ENCODE measurements around the gene PCDHGC3.

Gene PCDHGC3

DNA sequence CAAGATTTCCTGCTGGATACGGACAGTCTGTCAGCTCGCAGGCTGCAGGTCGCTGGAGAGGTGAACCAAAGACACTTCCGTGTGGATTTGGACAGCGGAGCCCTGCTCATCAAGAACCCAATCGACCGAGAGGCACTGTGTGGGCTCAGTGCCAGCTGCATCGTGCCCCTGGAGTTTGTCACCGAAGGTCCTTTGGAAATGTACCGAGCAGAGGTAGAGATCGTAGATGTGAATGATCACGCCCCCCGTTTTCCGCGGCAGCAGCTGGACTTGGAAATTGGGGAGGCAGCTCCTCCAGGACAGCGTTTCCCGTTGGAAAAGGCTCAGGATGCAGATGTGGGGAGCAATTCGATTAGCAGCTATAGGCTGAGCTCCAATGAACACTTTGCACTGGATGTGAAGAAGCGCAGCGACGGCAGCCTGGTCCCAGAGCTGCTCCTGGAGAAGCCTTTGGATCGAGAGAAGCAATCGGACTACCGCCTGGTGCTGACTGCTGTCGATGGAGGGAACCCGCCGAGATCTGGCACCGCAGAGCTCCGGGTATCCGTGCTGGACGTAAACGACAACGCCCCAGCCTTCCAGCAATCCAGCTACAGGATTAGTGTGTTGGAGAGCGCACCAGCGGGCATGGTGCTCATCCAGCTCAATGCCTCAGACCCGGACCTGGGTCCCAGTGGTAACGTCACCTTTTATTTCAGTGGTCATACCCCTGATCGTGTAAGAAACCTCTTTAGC lies 9.7 kb downstream of the PCDHGC3 start:
- DNase-seq, result no peak

DNA sequence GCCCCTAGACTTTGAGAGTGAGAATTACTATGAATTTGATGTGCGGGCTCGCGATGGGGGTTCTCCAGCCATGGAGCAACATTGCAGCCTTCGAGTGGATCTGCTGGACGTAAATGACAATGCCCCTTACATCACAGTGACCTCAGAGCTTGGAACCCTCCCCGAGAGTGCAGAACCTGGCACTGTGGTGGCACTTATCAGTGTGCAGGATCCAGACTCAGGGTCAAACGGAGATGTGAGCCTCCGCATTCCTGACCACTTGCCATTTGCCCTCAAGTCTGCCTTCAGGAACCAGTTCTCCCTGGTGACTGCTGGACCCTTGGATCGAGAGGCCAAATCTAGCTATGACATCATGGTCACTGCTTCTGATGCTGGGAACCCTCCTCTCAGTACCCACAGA lies 10.3 kb downstream of the PCDHGC3 start:
- DNase-seq, result no peak

DNA sequence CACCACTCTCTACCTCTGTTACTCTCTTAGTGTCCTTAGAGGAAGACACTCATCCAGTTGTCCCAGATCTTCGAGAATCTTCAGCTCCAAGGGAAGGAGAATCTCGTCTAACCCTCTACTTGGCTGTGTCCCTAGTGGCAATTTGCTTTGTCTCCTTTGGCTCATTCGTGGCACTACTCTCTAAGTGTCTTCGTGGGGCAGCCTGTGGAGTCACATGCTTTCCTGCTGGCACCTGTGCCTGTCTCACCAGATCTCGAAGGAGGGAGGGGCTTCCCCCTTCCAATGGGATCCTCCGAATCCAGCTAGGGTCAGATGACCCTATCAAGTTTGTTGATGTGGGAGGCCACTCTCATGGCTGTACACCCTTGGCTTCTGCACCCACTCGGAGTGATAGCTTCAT lies 11.4 kb downstream of the PCDHGC3 start:
- DNase-seq, result no peak

DNA sequence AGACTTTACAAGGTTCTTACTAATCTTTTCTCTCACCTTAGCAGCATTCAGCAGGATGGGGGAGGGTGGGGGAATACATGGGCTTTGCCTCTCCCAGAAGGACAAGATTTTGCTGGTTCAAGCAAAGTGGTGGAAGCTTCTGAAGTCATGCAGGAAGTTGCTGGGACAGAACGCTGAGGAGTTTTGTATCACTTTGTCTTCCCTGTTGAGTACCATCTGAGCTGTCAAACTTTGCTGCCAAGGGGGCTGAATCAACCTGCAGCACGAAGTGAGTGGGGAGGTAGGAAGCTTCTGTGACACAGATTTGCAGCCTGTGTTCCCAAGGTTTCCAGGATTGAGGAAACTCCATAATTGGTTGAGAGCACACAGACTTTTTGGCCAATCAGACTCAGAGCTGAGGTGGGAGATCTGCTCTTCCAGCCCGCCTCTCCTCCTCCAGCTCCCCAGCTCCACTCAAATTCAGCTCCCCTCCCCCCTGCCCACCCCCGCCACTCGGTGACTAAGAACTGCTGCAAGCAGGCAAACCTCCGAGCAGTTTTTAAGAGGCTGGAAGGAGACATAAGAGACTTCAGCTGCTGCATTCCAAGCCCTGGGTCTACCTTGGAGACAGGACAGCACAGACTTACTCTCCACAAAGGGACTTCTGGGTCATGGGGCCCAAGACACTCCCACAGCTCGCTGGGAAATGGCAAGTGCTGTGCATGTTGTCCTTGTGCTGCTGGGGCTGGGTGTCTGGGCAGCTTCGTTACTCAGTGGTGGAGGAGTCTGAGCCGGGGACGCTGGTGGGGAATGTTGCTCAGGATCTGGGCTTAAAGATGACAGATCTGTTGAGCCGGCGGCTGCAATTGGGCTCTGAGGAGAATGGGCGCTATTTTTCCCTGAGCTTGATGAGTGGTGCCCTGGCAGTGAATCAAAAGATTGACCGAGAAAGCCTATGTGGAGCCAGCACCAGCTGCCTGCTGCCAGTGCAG lies 13.1 kb downstream of the PCDHGC3 start, which contains the start of gene PCDHGC5:
Gene PCDHGC5 (plus strand): TSS at position 491 of the 971 bp plus-strand sequence. CDS start 160 bp downstream, at position 651.
- DNase-seq, result no peak

DNA sequence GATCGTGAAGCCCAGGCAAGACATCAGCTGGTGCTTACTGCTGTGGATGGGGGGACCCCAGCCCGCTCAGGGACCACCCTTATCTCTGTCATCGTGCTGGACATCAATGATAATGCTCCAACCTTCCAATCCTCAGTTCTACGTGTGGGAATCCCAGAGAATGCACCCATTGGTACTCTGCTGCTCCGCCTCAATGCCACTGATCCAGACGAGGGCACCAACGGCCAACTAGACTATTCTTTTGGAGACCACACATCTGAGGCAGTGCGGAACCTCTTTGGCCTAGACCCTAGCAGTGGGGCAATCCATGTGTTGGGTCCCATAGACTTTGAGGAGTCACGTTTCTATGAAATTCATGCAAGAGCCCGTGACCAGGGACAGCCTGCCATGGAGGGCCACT lies 14.1 kb downstream of the PCDHGC3 start:
- no peak for DNase-seq

DNA sequence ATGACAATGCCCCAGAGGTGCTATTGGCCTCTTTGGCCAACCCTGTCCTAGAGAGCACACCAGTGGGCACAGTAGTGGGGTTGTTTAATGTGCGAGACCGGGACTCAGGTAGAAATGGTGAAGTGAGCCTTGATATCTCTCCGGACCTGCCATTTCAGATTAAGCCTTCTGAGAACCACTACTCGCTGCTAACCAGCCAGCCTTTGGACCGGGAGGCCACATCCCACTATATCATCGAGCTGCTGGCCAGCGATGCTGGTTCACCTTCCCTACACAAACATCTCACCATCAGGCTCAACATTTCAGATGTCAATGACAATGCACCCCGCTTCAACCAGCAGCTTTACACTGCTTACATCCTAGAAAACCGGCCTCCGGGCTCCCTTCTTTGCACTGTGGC lies 14.5 kb downstream of the PCDHGC3 start:
- DNase-seq, result no peak

DNA sequence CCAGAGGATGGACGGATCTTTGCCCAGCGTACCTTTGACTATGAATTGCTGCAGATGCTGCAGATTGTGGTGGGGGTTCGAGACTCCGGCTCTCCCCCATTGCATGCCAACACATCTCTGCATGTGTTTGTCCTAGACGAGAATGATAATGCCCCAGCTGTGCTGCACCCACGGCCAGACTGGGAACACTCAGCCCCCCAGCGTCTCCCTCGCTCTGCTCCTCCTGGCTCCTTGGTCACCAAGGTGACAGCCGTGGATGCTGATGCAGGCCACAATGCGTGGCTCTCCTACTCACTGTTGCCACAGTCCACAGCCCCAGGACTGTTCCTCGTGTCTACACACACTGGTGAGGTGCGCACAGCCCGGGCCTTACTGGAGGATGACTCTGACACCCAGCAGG lies 15.0 kb downstream of the PCDHGC3 start:
- DNase-seq, result no peak

DNA sequence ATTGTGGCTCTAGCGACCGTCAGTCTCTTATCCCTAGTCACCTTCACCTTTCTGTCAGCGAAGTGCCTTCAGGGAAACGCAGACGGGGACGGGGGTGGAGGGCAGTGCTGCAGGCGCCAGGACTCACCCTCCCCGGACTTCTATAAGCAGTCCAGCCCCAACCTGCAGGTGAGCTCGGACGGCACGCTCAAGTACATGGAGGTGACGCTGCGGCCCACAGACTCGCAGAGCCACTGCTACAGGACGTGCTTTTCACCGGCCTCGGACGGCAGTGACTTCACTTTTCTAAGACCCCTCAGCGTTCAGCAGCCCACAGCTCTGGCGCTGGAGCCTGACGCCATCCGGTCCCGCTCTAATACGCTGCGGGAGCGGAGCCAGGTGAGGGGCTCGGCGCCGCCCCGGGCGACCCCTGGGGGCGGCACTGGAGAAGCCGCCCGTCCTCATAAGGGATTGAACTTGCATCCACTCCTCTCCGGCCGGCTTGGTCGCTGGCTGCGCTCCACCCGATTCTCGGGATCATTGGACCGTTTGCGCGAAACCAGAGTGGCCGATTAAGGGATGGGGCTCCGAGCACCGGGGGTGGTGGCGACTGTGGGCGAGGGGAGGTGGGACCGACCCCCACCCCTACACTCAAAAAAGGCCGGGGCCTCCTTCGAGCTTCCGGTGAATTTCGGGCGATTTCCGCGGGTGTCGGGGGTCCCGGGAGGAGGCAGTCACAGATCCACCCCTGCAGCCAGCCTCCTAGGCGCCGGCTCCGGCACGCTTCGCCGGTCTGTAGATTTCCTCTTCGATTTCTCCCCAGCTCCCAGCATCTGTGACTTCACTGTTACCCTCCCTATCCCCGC lies 15.8 kb downstream of the PCDHGC3 start:
- DNase-seq, result no peak

DNA sequence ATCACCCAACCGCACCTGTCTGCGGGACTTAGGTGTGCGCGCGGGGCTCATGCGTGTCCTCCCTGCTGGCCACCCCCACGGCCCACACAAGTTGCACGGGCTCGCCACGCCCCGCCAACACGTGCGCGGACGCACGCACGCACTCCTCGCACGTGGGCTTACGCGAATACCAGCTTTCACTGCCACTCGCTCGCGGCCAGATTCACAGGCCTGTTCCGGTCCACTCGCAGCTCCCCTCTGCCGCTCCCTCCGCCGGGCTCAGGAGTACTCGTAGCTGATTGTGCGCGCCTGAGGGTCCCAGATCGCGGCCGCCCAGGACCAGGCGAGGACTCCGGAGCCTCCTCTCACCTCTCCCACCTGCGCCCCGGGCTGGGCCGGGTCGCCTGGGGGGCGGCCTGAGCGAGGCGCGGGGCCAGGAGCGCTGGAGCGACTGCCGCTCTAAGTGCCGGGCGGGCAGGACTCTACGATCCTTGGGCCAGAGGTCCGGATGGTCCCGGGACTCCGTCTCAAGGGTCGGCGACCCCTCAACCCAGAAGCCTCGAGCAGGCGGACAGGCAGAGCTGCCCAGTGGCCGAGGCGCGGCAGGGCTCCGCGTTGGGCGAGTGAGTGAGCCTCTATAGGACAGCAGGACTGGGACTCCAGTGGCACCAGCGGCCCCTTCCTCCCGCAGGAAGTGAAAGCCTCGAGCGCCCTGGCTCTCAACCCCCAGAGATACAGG lies 16.6 kb downstream of the PCDHGC3 start:
- DNase-seq, result no peak

DNA sequence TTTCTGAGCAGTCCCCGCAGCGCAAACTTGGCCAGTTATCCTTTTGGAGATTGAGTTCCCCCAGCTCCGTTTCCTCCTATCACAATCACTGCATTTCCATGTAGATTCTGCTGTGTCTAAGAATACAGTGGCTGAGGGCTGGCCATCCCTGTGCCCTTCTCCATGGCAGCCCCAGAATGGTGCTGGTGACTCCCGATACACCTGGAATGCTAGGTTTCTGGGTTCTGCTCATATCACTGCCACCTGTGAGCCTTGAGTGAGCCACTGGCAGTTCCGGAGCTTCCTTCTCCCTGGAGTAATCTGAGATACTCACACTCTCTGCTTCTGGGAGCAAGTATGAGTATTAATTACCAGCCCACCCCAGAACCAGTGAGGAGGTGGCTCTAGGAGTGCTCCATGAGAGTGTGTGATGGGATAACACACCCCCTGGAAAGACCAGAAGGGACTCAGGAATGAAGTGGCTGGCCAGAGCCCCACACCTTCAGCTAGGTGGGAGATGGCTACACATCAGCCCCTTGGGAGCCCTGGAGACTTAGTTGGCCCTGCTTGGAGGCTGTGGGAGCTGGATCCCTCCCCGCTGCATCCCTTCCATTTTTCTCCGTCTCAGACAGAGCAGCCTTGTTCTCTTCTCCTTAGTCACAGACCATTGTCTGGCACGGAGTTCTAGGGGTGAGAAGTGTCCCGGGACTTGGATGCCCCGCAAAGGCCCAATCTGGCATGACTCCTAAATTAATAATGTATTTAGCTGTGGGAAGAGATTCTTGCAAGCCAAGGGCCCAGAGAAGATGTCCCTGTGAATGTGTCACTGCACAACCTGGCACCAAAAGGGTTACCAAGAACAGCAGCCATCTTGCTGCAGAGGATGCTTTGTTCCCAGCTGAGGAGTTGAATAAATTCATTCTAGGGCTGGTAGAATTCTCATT lies 18.0 kb downstream of the PCDHGC3 start:
- DNase-seq, result no peak

DNA sequence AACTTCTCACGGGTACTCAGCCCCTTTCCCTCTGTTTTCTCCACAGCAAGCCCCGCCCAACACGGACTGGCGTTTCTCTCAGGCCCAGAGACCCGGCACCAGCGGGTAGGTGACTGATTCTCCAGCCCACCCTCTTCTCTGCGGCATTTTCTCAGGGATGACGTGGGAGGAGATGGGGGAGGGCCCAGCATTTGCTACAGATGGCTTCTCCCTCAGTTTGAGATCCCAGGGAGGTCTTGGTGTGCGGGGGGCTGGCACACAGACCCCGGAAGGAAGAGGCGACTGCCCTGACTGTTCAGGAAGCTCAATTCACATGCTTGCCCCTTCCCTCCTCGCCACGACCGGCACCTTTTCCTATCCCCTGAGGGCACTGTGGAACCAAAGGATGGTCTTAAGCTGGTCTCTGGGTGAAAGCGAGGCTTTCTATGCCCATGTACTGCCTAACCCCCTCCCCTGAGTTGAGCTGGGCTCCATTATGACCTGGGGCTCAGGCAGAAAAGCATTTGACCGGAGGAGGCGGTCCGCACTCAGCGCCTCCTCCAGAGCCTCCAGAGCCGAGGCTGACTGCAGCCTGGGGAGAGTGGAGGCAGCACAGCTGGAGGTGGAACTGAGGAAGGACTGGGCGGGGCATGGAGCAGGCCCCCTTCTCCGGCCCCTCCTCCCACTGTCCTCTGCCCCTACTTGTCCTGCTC lies 19.1 kb downstream of the PCDHGC3 start:
- DNase-seq, result no peak

DNA sequence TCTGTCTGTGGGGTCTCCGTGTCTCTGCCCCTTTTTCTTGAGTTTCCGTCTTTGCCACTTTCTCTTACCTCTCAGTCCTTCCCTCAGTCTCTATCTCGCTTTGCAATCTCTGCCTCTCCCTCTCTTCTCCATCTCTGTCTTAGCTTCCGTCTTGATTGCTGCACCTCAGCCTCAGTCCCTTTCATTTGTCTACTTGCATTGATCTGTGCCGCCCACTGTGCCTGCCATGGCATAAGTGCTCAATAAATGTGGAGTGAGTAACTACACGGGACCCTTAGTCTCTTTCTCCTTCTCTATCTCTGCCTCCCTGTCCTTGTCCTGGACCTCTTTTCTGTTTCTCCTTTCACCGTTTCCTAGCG lies 19.7 kb downstream of the PCDHGC3 start:
- DNase-seq, result no peak

DNA sequence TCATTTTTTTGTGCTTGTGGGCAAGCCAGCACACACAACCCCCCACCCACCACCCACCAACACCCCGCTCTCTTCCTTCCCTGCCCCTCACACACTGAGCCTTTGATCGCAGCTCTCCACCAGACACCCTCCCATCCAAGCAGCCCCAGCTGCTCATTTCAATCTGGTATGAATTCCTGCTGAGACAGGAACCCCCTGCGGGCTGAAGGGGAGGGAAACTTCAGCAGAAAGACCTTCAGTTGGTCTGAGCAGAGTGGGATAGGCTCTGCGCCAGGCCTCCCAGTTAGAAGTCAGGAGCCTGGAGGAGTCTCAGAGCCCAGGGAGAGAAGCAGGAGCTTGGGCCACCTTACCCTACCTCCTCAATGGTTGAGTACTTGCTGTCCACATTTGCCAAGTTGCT lies 20.3 kb downstream of the PCDHGC3 start:
- no peak for DNase-seq

DNA sequence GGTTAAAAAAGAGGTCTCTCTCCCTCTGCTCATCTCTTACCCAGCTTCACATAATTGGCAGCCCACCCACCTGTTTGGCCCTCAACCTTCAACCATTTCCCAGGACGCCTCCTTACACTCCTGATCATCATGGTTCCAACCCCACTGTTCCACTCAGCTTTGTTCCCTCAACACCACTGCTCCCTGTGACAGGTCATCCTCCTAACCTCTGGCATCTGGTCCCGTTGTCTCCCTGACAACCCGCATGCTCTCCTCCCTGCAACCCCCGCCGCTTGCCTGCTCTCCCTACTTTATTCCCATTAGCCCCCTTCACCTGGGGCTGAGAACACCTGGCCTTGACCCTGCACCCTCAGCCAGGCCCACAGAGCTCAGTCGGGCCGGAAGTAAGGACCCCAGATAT lies 26.0 kb downstream of the PCDHGC3 start:
- no peak for DNase-seq

DNA sequence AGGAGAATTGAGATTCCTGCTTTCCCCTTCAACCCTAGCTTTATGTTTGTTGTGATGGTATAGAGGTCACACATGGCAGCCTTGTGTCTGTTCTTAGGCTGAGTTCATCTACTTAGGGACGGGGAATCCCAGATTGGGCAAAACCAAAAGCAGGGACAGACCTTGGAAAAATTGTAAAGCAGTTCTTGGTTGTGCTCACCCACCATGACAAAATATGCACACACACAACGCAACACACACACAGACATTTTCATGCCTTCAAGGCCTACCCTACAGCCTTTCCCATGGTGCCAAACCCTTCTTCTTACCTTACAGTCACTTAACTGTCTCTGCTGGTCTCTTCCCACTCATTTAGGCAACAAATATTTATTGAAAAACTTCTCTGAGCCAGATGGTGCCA lies 27.9 kb downstream of the PCDHGC3 start:
- no peak for DNase-seq

DNA sequence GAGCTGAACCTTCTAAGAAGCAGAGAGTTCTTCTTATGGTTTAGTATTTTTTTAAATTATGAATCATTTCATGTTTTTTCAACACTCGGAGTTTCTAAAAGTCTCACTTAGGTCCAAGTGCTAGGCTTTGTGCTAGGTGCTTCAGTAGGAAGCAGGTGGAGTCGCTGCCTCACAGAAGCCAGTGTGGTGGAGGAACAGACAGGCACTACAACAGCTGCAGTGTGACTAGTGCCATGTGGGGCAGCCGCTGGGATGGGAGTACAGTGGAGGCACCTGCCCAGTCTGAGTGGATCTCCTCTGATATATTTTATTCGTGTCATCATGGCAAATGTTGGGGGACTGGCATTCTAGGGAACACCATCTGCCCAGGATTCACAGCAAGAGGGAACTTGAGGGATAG lies 28.4 kb downstream of the PCDHGC3 start:
- no peak for DNase-seq

DNA sequence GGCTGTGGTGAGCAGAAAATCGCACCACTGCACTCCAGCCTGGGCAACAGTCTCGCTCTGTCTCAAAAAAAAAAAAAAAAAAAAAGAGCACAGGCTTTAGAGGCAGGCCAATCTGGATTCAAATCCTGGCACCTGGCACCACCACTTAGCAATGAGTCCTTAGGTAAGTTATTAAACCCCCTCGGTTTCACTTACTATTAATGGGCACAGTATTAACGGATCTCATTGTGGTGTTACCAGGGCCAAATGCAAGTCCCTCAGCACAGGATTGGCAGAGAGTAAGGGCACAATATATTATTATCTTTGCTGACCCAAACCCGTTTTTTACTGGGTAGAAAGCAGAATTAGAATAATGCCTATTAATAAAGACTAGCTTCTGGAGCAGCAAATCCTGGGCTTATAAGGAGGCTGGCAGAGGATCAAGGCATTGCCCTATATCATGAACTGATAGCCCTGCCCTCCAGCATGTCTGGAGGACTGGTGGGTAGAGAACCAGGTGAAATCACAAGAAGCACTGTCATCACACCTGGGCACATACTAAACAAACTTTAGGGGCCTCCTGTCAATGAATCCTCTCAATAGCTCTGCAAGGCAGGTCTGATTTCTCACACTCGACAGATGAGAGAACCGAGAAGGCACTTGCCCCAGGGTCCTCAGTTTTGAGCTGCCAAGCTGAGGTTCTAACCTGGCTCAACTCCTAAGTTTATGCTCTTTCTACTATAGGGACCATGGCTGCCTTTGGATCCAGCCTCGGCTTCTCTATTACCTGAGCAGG lies 30.8 kb downstream of the PCDHGC3 start:
- DNase-seq, result no peak

DNA sequence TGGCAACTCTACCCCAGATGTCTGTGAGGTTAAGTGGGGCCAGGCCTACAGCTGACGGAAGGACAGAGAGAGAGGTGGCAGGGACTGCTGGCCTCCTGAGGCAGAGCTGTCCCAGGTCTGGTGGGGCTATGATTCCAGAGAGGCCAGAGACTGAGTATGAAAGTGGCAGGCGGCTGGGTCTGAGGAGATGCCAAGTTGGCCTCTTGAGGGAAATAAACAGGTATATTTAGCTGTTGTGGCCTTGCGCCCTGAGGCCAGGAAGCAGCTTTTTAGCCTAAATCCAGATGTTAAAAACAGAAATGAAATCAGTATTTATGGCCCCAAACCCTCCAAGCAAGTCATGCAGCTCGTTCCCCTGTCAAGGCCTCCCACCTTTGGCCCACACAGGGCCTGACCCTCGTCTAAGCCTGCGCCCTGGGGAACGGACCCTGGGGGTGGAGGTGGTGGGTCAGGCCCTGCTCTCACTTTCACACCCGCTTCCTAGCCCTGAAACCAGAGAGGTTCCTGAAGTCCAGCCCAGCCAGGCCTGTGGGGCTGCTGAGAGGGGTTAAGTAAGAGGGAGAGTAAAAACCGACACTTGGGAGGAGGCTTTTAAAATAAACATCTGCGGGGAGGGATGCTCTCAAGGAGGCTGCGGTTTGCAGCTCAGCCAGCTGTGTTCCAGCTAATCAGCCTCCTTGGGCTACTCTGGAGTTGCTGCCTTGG lies 31.8 kb downstream of the PCDHGC3 start:
- no peak for DNase-seq

DNA sequence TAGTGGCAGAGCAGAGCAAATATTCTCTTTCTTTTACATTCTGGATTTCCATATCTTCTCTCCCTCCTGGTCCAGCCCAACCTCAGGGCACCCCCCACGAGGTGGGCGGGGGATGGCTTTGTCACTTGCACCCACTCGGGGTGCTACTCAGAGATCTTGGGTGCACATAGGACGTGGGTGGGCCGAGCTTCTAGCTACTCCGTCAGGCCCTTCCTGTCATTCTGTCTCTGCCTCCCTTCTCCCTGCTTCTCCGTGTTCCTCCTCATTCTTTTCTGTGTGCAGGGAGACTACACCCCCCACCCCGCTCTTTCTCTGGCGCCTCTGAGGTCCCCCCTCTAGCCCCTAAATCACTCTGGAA lies 32.7 kb downstream of the PCDHGC3 start:
- no peak for DNase-seq
